Uterus (tissue), 2 donors: ENCODE data around the gene CTIF.

Experiments
- POLR2A ChIP-seq, 2 donors: fragments of 450-650 bp; IDR thresholded peaks; one replicate each; pipeline ENCODE4 v1.6.1; 2016; ENCODE audit warnings: antibody characterized with exemption in 2 of 2, mild to moderate bottlenecking in 1 of 2, moderate library complexity in 1 of 2
- TF ChIP-seq, protein P1 (sequence below), 4 experiments: fragments of 200-600 bp in 2 of 4; fragments of 450-650 bp in 2 of 4; sonication (generic) in 2 of 4; IDR thresholded peaks; one replicate each; pipeline ENCODE4 v1.5.1; 2016 to 2019; ENCODE audit warnings: antibody characterized with exemption in 4 of 4, mild to moderate bottlenecking in 2 of 4, moderate library complexity in 1 of 4

DNA sequence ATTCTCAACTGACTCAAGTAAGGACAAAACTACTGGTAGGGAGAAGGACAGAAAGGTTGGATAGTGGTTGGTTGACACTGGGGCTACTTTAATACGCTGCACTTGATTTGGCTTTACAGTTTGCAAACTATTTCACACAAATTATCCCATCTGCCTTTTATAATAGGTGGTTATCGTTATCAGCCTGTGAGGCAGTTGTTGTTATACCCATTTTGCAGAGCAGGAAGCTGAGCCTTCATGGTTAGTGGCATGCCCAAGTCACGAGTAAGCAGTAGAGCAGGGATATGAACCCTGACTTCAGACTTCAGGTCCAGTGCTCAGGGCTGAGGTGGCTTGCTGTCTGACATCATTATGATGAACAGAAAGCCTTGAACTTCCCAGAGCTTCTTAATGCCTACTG is 5.3 kb downstream of the CTIF start:
- TF ChIP-seq POLR2A (IDR thresholded peaks at IDR 0.05): no peak
- TF ChIP-seq, protein P1, sequence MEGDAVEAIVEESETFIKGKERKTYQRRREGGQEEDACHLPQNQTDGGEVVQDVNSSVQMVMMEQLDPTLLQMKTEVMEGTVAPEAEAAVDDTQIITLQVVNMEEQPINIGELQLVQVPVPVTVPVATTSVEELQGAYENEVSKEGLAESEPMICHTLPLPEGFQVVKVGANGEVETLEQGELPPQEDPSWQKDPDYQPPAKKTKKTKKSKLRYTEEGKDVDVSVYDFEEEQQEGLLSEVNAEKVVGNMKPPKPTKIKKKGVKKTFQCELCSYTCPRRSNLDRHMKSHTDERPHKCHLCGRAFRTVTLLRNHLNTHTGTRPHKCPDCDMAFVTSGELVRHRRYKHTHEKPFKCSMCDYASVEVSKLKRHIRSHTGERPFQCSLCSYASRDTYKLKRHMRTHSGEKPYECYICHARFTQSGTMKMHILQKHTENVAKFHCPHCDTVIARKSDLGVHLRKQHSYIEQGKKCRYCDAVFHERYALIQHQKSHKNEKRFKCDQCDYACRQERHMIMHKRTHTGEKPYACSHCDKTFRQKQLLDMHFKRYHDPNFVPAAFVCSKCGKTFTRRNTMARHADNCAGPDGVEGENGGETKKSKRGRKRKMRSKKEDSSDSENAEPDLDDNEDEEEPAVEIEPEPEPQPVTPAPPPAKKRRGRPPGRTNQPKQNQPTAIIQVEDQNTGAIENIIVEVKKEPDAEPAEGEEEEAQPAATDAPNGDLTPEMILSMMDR (IDR thresholded peaks at IDR 0.05): no peak
